Measurements from ENCODE around the gene ELOVL6. TPM values are rescaled to one million over a fixed set of nuclear protein-coding genes. Genes with fewer than 3 reads are reported as not detected.

The ELOVL6 gene
- total and polyA plus RNA-seq, 2 of the 4 experiments (the other 2 are of a cell fraction): 17.9 to 19.0 TPM

DNA sequence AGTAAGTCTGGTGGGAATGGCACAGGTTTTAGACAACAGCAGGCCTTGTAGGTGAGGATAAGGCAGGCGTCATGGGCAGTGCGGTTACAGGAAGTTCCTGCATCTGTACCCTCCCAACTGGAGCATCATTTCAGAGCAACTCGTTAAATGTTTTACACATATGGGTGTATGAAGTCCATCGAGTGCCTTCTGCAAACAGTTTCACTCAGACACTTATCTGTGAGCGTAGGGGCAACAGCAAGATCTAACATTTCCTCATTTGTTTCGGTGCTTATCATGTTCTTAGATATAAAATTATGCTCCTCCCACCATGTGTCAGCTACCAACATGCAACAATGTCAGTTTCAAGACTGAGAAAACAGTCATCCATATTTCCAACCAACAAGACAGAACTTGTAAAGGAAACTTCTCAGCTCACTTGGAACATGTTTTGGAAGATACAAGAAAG is 69.9 kb downstream of the ELOVL6 start:
- DNase-seq (no peak), ATAC-seq (ENCODE audit: low read depth) (no peak)
- 0 out of 2 replicates have a peak, but pooled peaks cover under 1% of the 10 kb centered on the region for H3K9me1 ChIP-seq (ENCODE audit: insufficient read depth, low read length)
- no peaks in the 10 kb centered on the region for H3K9me3 ChIP-seq (ENCODE audit: control insufficient read depth, insufficient read depth, low read length)
- no peak overlapping the region for H2AK9ac ChIP-seq (replicated peaks; ENCODE audit: low read depth, low read length, poor library complexity)
- H3K14ac ChIP-seq (replicated peaks; ENCODE audit: low read depth, low read length): no peak overlapping the region
- in situ Hi-C loops (cut with MboI; ENCODE audit: low sequenced_read_pairs) (no loop called here), dilution Hi-C loops (cut with HindIII; ENCODE audit: low sequenced_read_pairs, unreplicated experiment) (no loop called here), intact Hi-C loops (cut with micrococcal nuclease) (no loop called here)
- H3K79me1 ChIP-seq (ENCODE audit: low read depth in 1 of 2, low read length in 2 of 2): peaks cover 4 to 13% of the 10 kb centered on the region in 2 experiments; a peak in 2 of 4 replicates
- no peak overlapping the region for H4K91ac ChIP-seq (ENCODE audit: insufficient read depth, low read depth, low read length)
- H2AK5ac ChIP-seq (ENCODE audit: low read depth, low read length): no peak overlapping the region
- H3K27ac ChIP-seq (ENCODE audit: insufficient read depth, low read length): no peak overlapping the region
- CTCF ChIA-PET: no interaction called here
- H3K4me1 ChIP-seq (ENCODE audit: control insufficient read depth, insufficient read depth, low read length): 0 out of 2 replicates have a peak, but pooled peaks cover 2% of the 10 kb centered on the region
- BruUV-seq (replicated peaks): no TSS peak
- no peak overlapping the region for H2BK5ac ChIP-seq (ENCODE audit: low read depth, low read length, poor library complexity, severe bottlenecking)
- H2BK20ac ChIP-seq (ENCODE audit: low read depth, low read length): no peak overlapping the region
- H4K8ac ChIP-seq (ENCODE audit: low read depth in 2 of 2, low read length in 2 of 2): no peak overlapping the region
- H3K56ac ChIP-seq (ENCODE audit: extremely low read depth, insufficient read depth, low read length): no peak overlapping the region
- H4K20me1 ChIP-seq (ENCODE audit: insufficient read depth, low read length): no peaks in the 10 kb centered on the region
- H3K18ac ChIP-seq (ENCODE audit: low read depth, low read length): no peak overlapping the region
- TF ChIP-seq MAZ (IDR thresholded peaks at IDR 0.05; ENCODE audit: borderline replicate concordance, low read depth, low read length) (no peak), MXI1 (IDR thresholded peaks at IDR 0.05; ENCODE audit: borderline replicate concordance, low read depth, low read length) (no peak), MAFK (IDR thresholded peaks at IDR 0.05; ENCODE audit: low read depth, low read length) (no peak), CEBPB (IDR thresholded peaks at IDR 0.05; ENCODE audit: low read depth, low read length) (no peak), BHLHE40 (IDR thresholded peaks at IDR 0.05; ENCODE audit: low read depth, low read length) (no peak), RCOR1 (IDR thresholded peaks at IDR 0.05; ENCODE audit: insufficient replicate concordance, low read length) (no peak), NFE2L2 (IDR thresholded peaks at IDR 0.05; ENCODE audit: low read depth, low read length) (no peak), CHD1 (IDR thresholded peaks at IDR 0.05; ENCODE audit: low read depth, low read length) (no peak), FOS (IDR thresholded peaks at IDR 0.05; ENCODE audit: low read depth, low read length) (no peak), SMC3 (IDR thresholded peaks at IDR 0.05; ENCODE audit: low read depth, low read length) (no peak), RFX5 (IDR thresholded peaks at IDR 0.05; ENCODE audit: low read depth, low read length) (no peak), RAD21 (IDR thresholded peaks at IDR 0.05; ENCODE audit: low read length) (no peak), POLR2A (IDR thresholded peaks at IDR 0.05; ENCODE audit: low read depth, low read length) (no peak)
- TF ChIP-seq, protein P1, sequence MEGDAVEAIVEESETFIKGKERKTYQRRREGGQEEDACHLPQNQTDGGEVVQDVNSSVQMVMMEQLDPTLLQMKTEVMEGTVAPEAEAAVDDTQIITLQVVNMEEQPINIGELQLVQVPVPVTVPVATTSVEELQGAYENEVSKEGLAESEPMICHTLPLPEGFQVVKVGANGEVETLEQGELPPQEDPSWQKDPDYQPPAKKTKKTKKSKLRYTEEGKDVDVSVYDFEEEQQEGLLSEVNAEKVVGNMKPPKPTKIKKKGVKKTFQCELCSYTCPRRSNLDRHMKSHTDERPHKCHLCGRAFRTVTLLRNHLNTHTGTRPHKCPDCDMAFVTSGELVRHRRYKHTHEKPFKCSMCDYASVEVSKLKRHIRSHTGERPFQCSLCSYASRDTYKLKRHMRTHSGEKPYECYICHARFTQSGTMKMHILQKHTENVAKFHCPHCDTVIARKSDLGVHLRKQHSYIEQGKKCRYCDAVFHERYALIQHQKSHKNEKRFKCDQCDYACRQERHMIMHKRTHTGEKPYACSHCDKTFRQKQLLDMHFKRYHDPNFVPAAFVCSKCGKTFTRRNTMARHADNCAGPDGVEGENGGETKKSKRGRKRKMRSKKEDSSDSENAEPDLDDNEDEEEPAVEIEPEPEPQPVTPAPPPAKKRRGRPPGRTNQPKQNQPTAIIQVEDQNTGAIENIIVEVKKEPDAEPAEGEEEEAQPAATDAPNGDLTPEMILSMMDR (conservative IDR thresholded peaks at IDR 0.05; ENCODE audit: low read depth, low read length): no peak
- TF ChIP-seq, protein P2, sequence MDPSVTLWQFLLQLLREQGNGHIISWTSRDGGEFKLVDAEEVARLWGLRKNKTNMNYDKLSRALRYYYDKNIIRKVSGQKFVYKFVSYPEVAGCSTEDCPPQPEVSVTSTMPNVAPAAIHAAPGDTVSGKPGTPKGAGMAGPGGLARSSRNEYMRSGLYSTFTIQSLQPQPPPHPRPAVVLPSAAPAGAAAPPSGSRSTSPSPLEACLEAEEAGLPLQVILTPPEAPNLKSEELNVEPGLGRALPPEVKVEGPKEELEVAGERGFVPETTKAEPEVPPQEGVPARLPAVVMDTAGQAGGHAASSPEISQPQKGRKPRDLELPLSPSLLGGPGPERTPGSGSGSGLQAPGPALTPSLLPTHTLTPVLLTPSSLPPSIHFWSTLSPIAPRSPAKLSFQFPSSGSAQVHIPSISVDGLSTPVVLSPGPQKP (IDR thresholded peaks at IDR 0.05; ENCODE audit: borderline replicate concordance, low read depth, low read length): no peak
- TF ChIP-seq, protein P3, sequence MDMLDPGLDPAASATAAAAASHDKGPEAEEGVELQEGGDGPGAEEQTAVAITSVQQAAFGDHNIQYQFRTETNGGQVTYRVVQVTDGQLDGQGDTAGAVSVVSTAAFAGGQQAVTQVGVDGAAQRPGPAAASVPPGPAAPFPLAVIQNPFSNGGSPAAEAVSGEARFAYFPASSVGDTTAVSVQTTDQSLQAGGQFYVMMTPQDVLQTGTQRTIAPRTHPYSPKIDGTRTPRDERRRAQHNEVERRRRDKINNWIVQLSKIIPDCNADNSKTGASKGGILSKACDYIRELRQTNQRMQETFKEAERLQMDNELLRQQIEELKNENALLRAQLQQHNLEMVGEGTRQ (IDR thresholded peaks at IDR 0.05; ENCODE audit: low read depth, low read length): no peak
- no peak overlapping the region for H2BK15ac ChIP-seq (ENCODE audit: low read depth, low read length)
- no peak overlapping the region for H3K23ac ChIP-seq (ENCODE audit: low read depth, low read length)
- no peaks in the 10 kb centered on the region; the same call in 1 of the 2 replicates for H3K36me3 ChIP-seq (ENCODE audit: control insufficient read depth, insufficient read depth, low read length)
- H4K5ac ChIP-seq (ENCODE audit: low read depth, low read length): no peak overlapping the region
- no peak overlapping the region for H2BK120ac ChIP-seq (ENCODE audit: low read depth, low read length)
- H2AFZ ChIP-seq (replicated peaks; ENCODE audit: low read length, poor library complexity): no peak overlapping the region
- H3K4ac ChIP-seq (ENCODE audit: low read depth, low read length): no peak overlapping the region
- no peaks in the 10 kb centered on the region for H3K27me3 ChIP-seq (ENCODE audit: control insufficient read depth, insufficient read depth, low read length)
- H3K9ac ChIP-seq (ENCODE audit: low read depth, low read length): no peak overlapping the region
- no peak overlapping the region for H3K4me2 ChIP-seq (ENCODE audit: low read depth, low read length)
- no peak overlapping the region for H3K4me3 ChIP-seq (ENCODE audit: insufficient read depth, low read depth, low read length)
- POLR2A ChIA-PET (ENCODE audit: unreplicated experiment): no interaction called here
- 100% methylated on average over 1 of the region's 6 CpGs; no CpG with 5 or more reads in 1 of the 2 experiments for WGBS, 2 experiments (ENCODE audit: extremely low coverage in 2 of 2, insufficient read length in 1 of 2)
